Measurements from ENCODE around the gene TMEM38A.
"Not testable (repeated sequence)": the region's sequence is repeated elsewhere in the genome, so short reads cannot be mapped to it uniquely, and the experiment has no call there.

Gene TMEM38A

DNA sequence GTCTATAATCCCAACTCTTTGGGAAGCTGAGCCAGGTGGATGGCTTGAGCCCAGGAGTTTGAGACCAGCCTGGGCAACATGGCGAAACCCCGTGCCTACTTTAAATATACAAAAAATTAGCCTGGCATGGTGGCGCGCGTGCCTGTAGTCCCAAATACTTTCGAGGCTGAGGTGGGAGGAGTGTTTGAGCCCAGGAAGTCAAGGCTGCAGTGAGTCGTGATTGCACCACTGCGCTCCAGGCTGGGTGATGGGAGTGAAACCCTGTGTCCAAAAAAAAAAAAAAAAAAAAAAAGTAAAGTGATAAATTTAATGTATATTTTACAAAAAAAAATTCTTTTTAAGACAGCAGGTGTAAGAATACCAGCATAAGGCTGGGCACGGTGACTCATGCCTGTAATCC, 17.6 kb downstream of the TMEM38A start:
- no peak for DNase-seq

DNA sequence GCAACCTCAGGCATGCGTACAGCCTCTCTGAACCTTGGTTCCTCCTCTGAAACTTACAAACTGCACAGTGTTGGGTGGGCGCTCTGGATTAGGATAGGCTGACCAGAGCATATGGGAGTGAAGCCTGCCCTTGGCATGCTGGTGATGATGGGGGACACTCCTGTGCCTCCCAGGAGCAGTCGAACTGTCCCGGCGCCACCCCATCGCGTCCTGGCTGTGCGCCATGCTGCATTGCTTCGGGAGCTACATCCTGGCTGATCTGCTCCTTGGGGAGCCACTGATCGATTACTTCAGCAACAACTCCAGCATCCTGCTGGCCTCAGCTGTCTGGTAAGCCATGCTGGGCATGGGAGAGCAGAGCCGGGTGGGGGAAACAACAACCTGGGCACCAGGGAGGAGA, 18.9 kb downstream of the TMEM38A start:
- no peak for DNase-seq

DNA sequence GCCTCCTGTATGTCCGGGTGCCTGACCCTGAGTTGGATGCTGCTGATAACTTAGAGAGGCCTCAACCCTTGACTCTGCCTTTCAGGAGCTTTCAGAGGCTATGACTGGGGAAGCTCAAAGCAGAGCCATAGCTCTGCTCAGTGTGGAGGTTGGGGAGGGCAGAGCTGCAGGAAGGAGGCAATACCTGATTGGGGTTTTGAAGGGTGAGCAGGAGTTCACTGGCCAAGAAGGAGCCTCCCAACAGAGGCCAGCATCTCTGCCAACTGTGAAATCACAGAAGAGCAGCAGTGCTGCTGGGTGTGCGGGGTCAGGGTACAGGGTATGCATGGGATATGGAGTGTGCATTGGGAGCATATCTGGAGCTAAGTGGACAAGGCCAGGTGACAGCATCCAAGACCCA, 21.6 kb downstream of the TMEM38A start:
- DNase-seq = no peak

DNA sequence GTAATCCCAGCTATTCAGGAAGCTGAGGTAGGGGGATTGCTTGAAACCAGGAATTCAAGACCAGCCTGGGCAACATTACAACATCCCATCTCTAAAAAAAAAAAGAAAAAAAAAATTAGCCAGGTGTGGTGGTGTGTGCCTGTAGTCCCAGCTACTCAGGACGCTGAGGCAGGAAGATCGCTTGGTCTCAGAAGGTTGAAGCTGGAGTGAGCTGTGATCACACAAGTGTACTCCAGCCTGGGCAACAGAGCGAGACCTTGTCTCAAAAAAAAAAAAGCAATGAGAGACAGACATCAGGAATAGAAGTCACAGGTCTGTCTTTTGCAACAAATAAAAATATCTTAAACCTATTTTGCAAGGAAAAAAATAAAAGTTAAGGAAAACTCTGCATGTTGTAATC, 23.3 kb downstream of the TMEM38A start:
- no peak for DNase-seq

DNA sequence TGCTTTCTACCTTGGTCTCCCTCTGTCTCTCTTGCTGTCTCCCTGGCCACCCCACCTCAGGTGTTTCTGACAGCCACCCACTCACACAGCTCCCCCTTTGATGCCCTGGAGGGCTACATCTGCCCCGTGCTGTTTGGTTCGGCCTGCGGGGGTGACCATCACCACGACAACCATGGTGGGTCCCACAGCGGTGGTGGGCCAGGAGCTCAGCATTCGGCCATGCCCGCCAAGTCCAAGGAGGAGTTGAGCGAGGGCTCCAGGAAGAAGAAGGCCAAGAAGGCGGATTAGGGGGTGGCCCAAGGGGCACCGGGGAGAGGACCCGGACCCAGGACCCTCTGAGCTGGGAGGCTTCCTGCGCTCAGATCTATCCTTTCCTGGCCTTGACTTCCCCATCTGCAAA, 27.1 kb downstream of the TMEM38A start:
- DNase-seq = no peak

DNA sequence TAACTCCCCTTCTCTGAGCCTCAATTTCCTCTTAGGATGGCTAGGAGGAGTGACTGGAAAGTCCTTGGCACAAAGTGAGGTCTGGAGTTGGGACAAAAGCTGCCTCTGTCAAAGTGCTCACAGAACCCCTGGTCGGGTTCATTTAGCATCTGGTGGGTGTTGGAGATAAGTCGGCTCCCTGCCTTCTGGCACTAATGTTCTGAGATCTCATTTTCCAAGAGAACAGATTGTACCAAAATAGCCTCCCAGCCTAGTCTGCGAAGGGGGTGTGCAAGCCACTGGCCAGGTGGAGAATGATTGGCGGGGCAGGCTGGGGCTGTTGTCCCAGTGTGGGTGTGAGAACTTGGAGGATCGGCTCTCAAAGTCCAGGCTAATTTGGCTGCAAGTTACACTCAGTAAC, 38.0 kb downstream of the TMEM38A start:
- DNase-seq = no peak

DNA sequence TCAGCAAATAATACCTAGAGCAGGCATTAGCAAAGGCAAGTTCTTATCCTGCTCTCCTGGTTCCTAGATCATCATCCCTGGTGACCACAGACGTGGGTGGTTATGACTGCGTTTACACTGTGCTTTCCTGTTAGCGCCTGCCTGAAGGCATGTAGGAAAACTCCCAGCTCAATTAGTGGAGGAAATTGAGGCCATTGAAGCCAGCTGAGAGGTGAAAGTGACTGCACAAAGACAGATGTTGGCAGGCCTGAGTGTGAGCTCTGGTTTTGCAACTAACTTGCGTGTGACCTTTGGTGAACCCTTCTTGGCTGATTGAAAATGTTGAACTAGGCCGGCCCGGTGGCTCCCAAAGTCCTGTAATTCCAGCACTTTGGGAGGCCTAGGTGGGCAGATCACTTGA, 41.2 kb downstream of the TMEM38A start:
- DNase-seq = no peak

DNA sequence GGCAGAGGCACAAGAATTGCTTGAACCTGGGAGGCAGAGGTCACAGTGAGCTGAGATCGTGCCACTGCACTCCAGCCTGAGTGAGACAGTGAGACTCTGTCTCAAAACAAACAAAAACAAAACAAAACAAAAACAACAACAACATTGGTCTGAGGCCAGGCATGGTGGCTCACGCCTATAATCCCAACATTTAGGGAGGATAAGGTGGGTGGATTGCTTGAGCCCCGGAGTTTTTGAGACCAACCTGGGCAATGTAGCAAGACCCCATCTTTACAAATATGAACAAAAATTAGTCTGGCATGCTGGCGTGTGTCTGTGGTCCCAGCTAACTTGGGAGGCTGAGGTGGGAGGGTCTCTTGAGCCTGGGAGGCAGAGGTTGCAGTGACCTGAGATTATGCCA, 42.7 kb downstream of the TMEM38A start:
- no peak for DNase-seq

DNA sequence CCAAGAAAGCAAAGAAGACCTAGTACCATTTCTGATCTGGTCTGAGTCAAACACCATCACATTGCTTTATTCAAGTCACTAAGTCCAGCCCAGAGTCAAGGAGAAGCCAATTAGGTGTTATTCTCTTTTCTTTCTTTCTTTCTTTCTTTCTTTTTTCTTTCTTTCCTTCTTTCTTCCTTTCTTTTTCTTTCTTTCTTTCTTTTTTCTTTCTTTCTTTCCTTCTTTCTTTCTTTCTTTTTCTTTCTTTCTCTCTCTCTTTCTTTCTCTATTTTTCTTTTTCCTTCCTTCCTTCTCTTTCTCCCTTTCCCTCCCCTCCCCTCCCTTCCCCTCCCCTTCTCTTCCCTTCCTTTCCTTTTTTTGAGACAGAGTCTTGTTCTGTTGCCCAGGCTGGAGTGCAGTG, 49.9 kb downstream of the TMEM38A start:
- not testable (repeated sequence) for DNase-seq

DNA sequence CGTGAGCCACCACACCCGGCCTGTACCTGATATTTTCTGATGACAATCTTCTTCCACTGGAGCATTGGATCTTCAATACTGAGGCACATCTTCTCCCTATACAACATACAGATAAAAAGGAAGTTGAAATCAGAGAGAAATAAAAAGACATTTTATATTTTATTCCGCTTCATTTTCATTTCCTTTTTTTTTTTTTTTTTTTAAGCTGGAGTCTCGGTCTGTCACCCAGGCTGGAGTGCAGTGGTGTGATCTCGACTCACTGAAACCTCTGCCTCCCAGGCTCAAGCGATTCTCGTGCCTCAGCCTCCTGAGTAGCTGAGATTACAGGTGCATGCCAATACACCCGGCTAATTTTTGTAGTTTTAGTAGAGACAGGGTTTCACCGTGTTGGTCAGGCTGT, 51.4 kb downstream of the TMEM38A start:
- DNase-seq = not testable (repeated sequence)

DNA sequence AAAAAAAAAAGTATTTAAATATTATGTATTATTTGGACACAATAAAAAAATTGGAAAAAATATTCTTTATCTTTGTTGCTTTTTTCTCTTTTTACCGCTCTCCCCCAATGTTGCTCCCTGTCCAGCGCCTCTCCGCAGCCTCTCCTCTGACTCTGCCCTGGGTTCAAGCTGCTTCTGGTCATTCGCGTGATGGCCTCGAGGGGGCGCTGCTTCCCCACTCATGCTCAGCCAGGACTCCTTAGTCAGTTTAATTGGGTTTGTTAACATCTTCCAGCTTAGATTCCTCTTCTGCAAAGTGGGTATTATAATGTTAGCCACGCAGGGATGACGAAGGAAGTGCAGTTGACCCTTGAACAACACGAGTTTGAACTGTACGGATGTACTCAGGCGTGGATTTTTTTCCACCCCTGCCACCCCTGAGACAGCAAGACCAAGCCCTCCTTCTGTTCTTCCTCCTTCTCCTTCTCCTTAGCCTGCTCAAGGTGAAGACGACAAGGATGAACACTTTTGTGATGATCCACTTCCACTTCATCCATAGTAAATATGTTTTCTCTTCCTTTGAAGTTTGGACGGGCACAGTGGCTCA, 53.9 kb downstream of the TMEM38A start:
- DNase-seq = no peak

DNA sequence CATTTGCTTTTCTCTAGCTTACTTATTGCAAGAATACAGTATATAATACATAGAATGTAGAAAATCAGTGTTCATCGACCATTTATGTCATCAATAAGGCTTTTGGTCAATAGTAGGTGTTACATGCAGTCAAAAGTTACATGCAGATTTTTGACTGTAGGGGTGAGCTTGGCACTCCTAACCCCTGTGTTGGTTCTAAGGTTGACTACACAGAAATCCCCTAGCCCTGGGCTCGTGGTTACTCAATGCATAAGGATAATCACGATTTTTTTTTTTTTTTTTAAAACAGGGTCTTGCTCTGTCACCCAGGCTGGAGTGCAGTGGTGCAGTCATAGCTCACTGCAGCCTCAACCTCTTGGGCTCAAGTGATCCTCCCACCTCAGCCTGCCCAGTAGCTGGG, 54.7 kb downstream of the TMEM38A start:
- DNase-seq = no peak

DNA sequence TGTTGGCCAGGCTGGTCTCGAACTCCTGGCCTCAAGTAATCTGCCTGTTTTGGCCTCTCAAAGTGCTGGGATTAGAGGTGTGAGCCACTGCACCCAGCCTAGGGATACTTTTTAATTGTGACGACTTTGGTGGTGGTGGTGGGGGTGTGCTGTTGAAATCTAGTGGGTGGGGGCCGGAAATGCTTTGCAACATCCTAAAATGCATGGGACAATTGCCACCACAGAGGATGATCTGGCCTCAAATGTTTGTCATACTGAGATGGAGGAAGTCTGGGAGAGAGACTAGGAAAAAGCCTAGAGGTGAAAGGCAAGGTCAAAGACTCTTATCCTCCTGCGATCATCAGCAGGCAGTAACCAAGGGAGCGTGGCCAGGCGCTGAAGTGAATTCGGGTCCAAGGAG, 60.1 kb downstream of the TMEM38A start:
- DNase-seq = no peak

DNA sequence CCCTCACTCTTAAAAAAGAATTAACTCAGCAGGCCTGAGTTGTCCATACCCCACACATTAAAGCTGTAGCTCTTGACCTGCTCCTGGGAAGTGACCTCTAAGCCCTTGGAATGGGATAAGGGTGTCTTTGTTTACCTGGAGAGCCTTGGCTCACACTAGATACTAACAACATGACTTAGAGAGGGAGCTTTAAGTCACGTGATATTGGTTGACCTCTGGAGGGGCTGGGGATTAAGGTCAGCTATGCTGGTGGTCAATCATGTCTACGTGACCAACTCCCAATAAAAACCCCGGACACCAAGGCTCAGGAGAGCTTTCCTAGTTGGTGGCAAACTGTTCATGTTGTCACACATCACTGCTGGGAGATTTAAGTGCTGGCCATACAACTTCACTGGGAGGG, 61.7 kb downstream of the TMEM38A start:
- no peak for DNase-seq

DNA sequence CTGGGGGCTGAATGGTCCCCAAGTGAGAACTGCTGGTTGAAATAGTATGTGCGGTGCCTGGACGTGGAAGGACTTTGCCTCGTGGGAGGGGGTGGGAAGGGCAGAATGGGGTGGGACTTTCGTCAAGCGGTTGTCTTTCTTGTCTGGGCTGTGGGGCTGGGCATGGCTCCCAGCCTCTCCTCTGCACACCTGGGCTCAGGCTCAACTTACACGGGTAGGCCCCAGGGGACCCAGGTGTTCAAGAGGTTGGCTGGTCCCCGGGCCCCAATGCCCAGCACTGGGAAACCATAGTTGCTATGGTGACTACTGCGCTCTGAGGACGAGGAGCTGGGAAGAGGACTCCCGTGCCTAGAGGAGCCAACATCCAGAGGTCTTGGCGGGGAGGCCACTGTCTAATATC, 66.0 kb downstream of the TMEM38A start:
- no peak for DNase-seq

DNA sequence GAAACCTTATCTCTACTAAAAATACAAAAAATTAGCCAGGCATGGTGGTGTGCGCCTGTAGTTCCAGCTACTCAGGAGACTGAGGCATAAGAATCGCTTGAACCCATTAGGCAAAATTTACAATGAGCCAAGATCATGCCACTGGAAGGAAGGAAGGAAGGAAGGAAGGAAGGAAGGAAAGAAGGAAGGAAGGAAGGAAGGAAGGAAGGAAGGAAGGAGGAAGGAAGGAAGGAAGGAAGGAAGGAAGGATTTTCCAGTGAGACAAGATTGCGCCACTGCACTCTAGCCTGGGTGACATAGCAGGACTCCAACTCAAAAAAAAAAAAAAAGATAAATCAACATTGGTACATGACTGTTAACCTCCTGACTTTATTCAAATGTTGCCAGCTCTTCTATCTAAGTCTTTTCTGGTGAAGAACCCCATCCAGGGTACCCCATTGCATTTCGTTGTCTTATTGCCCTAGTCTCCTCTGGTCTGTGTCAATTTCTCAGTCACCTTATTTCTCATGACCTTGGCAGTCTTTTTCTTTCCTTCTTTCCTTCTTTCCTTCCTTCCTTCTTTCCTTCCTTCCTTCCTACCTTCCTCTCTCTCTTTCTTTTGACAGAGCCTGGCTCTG, 74.8 kb downstream of the TMEM38A start:
- not testable (repeated sequence) for DNase-seq

DNA sequence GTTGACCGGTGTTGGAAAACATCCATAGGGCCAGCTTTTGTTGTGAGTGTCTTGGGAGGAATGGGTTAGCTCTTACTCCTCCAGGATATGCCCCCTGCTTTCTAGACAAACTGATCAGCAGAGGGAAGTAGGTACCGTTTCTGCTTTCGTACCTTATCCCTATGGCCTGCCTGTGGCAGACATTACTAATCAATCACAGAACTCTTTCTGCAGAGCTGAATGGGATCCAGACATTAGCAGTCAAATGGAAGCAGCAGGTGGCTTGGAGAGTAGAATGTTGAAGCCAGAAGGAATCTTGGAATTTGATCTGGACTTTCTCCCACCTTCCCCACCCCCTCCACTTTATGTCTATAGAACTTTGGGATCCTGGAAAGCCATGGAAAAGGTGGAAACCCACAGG, 75.8 kb downstream of the TMEM38A start:
- no peak for DNase-seq

DNA sequence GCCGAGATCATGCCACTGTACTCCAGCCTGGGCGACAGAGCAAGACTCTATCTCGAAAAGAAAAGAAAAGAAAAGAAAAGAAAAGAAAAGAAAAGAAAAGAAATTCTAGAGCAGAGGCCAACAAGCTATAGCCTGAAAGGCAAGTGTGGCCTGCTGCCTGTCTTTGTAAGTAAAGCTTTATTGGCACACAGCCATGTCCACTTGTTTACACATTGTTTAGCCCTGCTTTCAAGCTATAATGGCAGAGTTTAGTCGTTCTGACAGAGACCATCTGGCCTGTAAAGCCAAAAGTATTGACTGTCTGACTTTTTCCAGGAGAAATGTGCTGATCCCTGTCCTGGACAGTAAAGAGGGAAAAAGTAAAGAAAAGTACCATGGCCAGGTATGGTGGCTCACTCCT, 77.0 kb downstream of the TMEM38A start:
- DNase-seq = no peak

DNA sequence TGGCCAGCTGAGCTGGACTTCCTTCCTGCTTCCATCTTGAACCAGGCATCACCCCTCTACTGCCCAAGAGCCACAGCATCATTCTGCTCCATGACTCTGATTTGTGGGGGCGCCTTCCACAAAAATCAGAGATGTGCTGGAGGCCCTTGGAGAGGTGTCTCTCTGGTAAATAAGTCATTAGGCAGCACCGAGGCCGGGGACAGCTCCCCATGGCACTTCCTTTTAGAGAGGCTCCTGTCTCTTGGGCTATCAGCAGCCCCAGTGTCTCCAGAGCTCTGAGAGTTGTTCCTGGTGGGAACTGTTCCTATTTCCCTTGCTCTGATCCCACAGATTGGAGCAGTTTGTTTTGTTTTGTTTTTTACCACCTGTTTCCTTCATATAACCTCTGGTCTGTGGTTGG, 78.6 kb downstream of the TMEM38A start:
- DNase-seq = no peak

All from NCI-H510A (cell line).